Islet of Langerhans (tissue), 1 donor: ENCODE data around the gene TUBGCP6.
"Not testable (repeated sequence)": the region's sequence is repeated elsewhere in the genome, so short reads cannot be mapped to it uniquely, and the experiment has no call there.

ENCODE experiments used
- FAIRE-seq: peaks from one replicate; lab custom pipeline; 2011; peaks lifted over from hg19 to GRCh38; lab: Jason Lieb, UNC

The TUBGCP6 gene

GRCh38 chr22:50178871-50179869, 65.7 kb downstream of the TUBGCP6 start:
- no peak for FAIRE-seq

GRCh38 chr22:50178471-50178864, 66.4 kb downstream of the TUBGCP6 start:
- no peak for FAIRE-seq

- no peak for FAIRE-seq
Measured at GRCh38 chr22:50177537-50178470, 67.0 kb downstream of the TUBGCP6 start.

- no peak for FAIRE-seq
Measured at GRCh38 chr22:50176850-50177536, 67.8 kb downstream of the TUBGCP6 start.

- FAIRE-seq = no peak
Measured at GRCh38 chr22:50175921-50176849, 68.6 kb downstream of the TUBGCP6 start.

GRCh38 chr22:50175191-50175461, 69.7 kb downstream of the TUBGCP6 start:
- no peak for FAIRE-seq

- no peak for FAIRE-seq
Measured at GRCh38 chr22:50174382-50175190, 70.2 kb downstream of the TUBGCP6 start.

- FAIRE-seq = no peak
Measured at GRCh38 chr22:50173983-50174355, 70.9 kb downstream of the TUBGCP6 start.

- no peak for FAIRE-seq
Measured at GRCh38 chr22:50173311-50173982, 71.4 kb downstream of the TUBGCP6 start.

- no peak for FAIRE-seq
Measured at GRCh38 chr22:50171965-50172421, 72.8 kb downstream of the TUBGCP6 start.

GRCh38 chr22:50171319-50171964, 73.4 kb downstream of the TUBGCP6 start:
- no peak for FAIRE-seq

- no peak for FAIRE-seq
Measured at GRCh38 chr22:50170453-50171318, 74.1 kb downstream of the TUBGCP6 start, which contains the start of gene PANX2. Gene PANX2 (plus strand): TSS chr22:50170731. CDS start chr22:50170731, 0 bp downstream.

- no peak for FAIRE-seq
Measured at GRCh38 chr22:50169774-50170341, 75.0 kb downstream of the TUBGCP6 start.

GRCh38 chr22:50169181-50169759, 75.6 kb downstream of the TUBGCP6 start:
- FAIRE-seq = no peak

GRCh38 chr22:50168490-50169180, 76.2 kb downstream of the TUBGCP6 start:
- FAIRE-seq = not testable (repeated sequence)

GRCh38 chr22:50167689-50168489, 76.9 kb downstream of the TUBGCP6 start:
- FAIRE-seq = no peak
